Measurements from ENCODE around the gene SBF2.
"Not testable (repeated sequence)": the region's sequence is repeated elsewhere in the genome, so short reads cannot be mapped to it uniquely, and the experiment has no call there.

SBF2 gene

GRCh38 chr11:9941991-9942390, 352.0 kb downstream of the SBF2 start:
- DNase-seq = no peak

GRCh38 chr11:9939150-9939549, 354.9 kb downstream of the SBF2 start:
- not testable (repeated sequence) for DNase-seq

- DNase-seq = no peak
Observed at GRCh38 chr11:9936754-9937153, 357.3 kb downstream of the SBF2 start.

GRCh38 chr11:9932843-9933242, 361.2 kb downstream of the SBF2 start:
- not testable (repeated sequence) for DNase-seq

GRCh38 chr11:9930562-9931331, 363.3 kb downstream of the SBF2 start:
- not testable (repeated sequence) for DNase-seq

- no peak for DNase-seq
Observed at GRCh38 chr11:9927670-9928069, 366.3 kb downstream of the SBF2 start.

GRCh38 chr11:9923280-9923679, 370.7 kb downstream of the SBF2 start:
- DNase-seq = no peak

GRCh38 chr11:9922806-9923205, 371.2 kb downstream of the SBF2 start:
- no peak for DNase-seq

- DNase-seq = no peak
Observed at GRCh38 chr11:9916480-9916879, 377.5 kb downstream of the SBF2 start.

GRCh38 chr11:9914064-9914463, 380.0 kb downstream of the SBF2 start:
- DNase-seq = no peak

GRCh38 chr11:9905960-9906791, 387.8 kb downstream of the SBF2 start:
- DNase-seq = no peak

- no peak for DNase-seq
Observed at GRCh38 chr11:9905501-9905951, 388.5 kb downstream of the SBF2 start.

- no peak for DNase-seq
Observed at GRCh38 chr11:9903579-9903978, 390.4 kb downstream of the SBF2 start.

- no peak for DNase-seq
Observed at GRCh38 chr11:9901943-9902342, 392.1 kb downstream of the SBF2 start.

GRCh38 chr11:9900253-9900652, 393.8 kb downstream of the SBF2 start:
- DNase-seq = peak in 1 of 2 donors; percentile 20

GRCh38 chr11:9899676-9900075, 394.3 kb downstream of the SBF2 start:
- no peak for DNase-seq

GRCh38 chr11:9896902-9897301, 397.1 kb downstream of the SBF2 start:
- no peak for DNase-seq

GRCh38 chr11:9895006-9895405, 399.0 kb downstream of the SBF2 start:
- DNase-seq = no peak

- DNase-seq = no peak
Observed at GRCh38 chr11:9893474-9893873, 400.5 kb downstream of the SBF2 start.

GRCh38 chr11:9888938-9889337, 405.1 kb downstream of the SBF2 start:
- DNase-seq = no peak

GRCh38 chr11:9887472-9887871, 406.5 kb downstream of the SBF2 start:
- DNase-seq = no peak

- DNase-seq = no peak
Observed at GRCh38 chr11:9886595-9886994, 407.4 kb downstream of the SBF2 start.

GRCh38 chr11:9884601-9885000, 409.4 kb downstream of the SBF2 start:
- DNase-seq = no peak

GRCh38 chr11:9880657-9881056, 413.4 kb downstream of the SBF2 start:
- DNase-seq = no peak
